Neural progenitor cell (in vitro differentiated cells): ENCODE measurements around the gene S100A5. TPM values are rescaled to one million over a fixed set of nuclear protein-coding genes. Genes with fewer than 3 reads are reported as not detected.
"Not testable (repeated sequence)": the region's sequence is repeated elsewhere in the genome, so short reads cannot be mapped to it uniquely, and the experiment has no call there.

Experiments used
- DNase-seq: peaks from one replicate; pipeline ENCODE4 v3.0.0-alpha.2; 2016; ENCODE audit warnings: low spot score
- H2AFZ ChIP-seq: fragments of 200-600 bp; sonication (generic); replicated peaks from 2 replicates; pipeline ENCODE4 v1.6.1; 2016; ENCODE audit warnings: antibody characterized with exemption
- H3F3A ChIP-seq: fragments of 200-600 bp; sonication (generic); 2 replicates; pipeline ENCODE4 v1.6.1; 2016; ENCODE audit warnings: antibody characterized with exemption, low read depth
- H3K27ac ChIP-seq: fragments of 200-600 bp; sonication (generic); 2 replicates; pipeline ENCODE4 v1.5.1; 2016; ENCODE audit warnings: mild to moderate bottlenecking
- H3K27me3 ChIP-seq: fragments of 200-600 bp; sonication (generic); 2 replicates; pipeline ENCODE4 v1.6.1; 2016; ENCODE audit warnings: mild to moderate bottlenecking, moderate library complexity
- H3K36me3 ChIP-seq: fragments of 200-600 bp; sonication (generic); 2 replicates; pipeline ENCODE4 v1.5.1; 2016
- H3K4me1 ChIP-seq: fragments of 200-600 bp; sonication (generic); 2 replicates; pipeline ENCODE4 v1.6.1; 2016; ENCODE audit warnings: mixed run types
- H3K4me2 ChIP-seq: fragments of 200-600 bp; sonication (generic); 2 replicates; pipeline ENCODE4 v1.6.1; 2016
- H3K4me3 ChIP-seq: fragments of 200-600 bp; sonication (generic); 2 replicates; pipeline ENCODE4 v1.5.1; 2016
- H3K79me2 ChIP-seq: fragments of 200-600 bp; sonication (generic); 2 replicates; pipeline ENCODE4 v1.6.1; 2016; ENCODE audit warnings: low read depth
- H3K9ac ChIP-seq: fragments of 200-600 bp; sonication (generic); 2 replicates; pipeline ENCODE4 v1.6.1; 2016
- H3K9me3 ChIP-seq: fragments of 200-600 bp; sonication (generic); 2 replicates; pipeline ENCODE4 v1.5.1; 2016; ENCODE audit warnings: low read depth
- H4K20me1 ChIP-seq: fragments of 200-600 bp; sonication (generic); 2 replicates; pipeline ENCODE4 v1.6.1; 2016; ENCODE audit warnings: low read depth
- H3K27ac Mint-ChIP-seq: 3 replicates; pipeline ENCODE4 v1.8.0; 2021; ENCODE audit warnings: mixed read lengths
- H3K27me3 Mint-ChIP-seq: 2 replicates; pipeline ENCODE4 v1.8.0; 2022; ENCODE audit warnings: low read depth, mild to moderate bottlenecking, inconsistent platforms, moderate library complexity, mixed read lengths; ENCODE audit not compliant: insufficient read depth
- H3K36me3 Mint-ChIP-seq: 3 replicates; pipeline ENCODE4 v1.8.0; 2021; ENCODE audit warnings: mixed read lengths
- H3K4me1 Mint-ChIP-seq: 3 replicates; pipeline ENCODE4 v1.8.0; 2021; ENCODE audit warnings: mixed read lengths
- H3K4me3 Mint-ChIP-seq: 3 replicates; pipeline ENCODE4 v1.8.0; 2021; ENCODE audit warnings: mild to moderate bottlenecking, moderate library complexity, mixed read lengths
- H3K9me3 Mint-ChIP-seq: 3 replicates; pipeline ENCODE4 v1.8.0; 2020; ENCODE audit warnings: mixed read lengths
- CTCF ChIP-seq: fragments of 200-600 bp; sonication (generic); IDR thresholded peaks from 2 replicates; pipeline ENCODE4 v1.5.1; 2017; ENCODE audit warnings: antibody characterized with exemption, mild to moderate bottlenecking
- EZH2 ChIP-seq: fragments of 200-600 bp; sonication (generic); IDR thresholded peaks from 2 replicates; pipeline ENCODE4 v1.6.1; 2017; ENCODE audit warnings: antibody characterized with exemption, mild to moderate bottlenecking, moderate library complexity
- EZH2phosphoT487 ChIP-seq: fragments of 200-600 bp; sonication (generic); IDR thresholded peaks from 2 replicates; pipeline ENCODE4 v1.6.1; 2017; ENCODE audit warnings: antibody characterized with exemption
- total RNA-seq: library from RNA; depleted of rRNA; stranded (reverse); fragments of >200 nt; gene quantifications from 2 replicates; pipeline ENCODE4 v1.2.3, GENCODE V29; 2015; ENCODE audit warnings: low replicate concordance

S100A5 gene
- total RNA-seq, 1 donor from 2014 or later: not detected

DNA sequence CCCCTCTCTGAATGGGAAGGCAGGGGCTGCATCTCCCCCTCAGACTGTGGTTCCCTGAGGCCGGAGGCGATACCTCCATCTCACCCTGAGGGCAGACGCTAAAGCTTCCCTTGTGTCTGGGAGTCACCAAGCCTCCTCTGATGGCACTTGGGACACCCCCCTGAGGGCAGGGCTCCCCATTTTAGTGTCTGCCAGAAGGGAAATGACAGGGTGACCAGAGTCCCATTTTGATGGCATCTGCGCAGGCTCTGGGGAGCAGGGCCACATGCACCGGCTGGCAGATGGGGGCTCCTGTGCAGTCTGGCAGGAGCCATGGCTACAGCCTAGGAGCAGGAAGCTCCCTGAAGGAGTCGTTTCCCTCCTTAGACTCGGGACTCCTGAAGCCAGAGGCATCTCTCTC lies 23.3 kb upstream of the S100A5 start:
- Histone ChIP-seq H3K27me3 (no peaks in the 10 kb centered on the region), H4K20me1 (no peaks in the 10 kb centered on the region), H3K27ac (no peak overlapping the region), H3K4me1 (peaks cover 17% of the 10 kb centered on the region), H3F3A (no peaks in the 10 kb centered on the region), H3K4me3 (no peak overlapping the region), H2AFZ (no peak overlapping the region), H3K36me3 (no peaks in the 10 kb centered on the region), H3K4me2 (no peak overlapping the region), H3K79me2 (no peaks in the 10 kb centered on the region), H3K9ac (no peak overlapping the region), H3K9me3 (no peaks in the 10 kb centered on the region)
- TF ChIP-seq CTCF (no peak), EZH2phosphoT487 (no peak), EZH2 (no peak)
- H3K4me1 Mint-ChIP-seq: peaks cover 34% of the 10 kb centered on the region
- H3K36me3 Mint-ChIP-seq: no peaks in the 10 kb centered on the region
- H3K4me3 Mint-ChIP-seq: no peak overlapping the region
- H3K9me3 Mint-ChIP-seq: no peaks in the 10 kb centered on the region
- H3K27ac Mint-ChIP-seq: no peak overlapping the region
- no peak for DNase-seq
- H3K27me3 Mint-ChIP-seq: peaks cover 13% of the 10 kb centered on the region

DNA sequence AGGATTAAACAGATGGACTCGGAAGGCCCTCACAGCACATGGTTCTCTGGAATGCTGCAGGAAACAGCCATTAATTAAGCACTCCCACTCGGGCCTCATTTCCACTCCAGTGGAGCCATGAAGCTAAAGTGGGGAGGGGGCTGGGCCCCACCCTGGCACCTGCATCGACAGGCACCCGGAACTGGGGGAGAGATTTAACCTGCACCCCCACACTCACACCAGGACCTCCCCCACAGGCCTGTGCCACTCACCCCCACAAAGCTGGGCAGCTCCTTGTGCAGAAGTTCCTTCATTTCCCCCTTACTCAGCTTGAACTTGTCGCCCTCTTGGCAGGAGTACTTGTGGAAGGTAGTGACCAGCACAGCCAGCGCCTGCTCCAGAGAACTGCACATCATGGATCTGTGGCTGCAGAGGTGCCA lies 22.8 kb upstream of the S100A5 start:
- Histone ChIP-seq H3K4me1 (peaks cover 17% of the 10 kb centered on the region), H3K9me3 (no peaks in the 10 kb centered on the region), H3K4me2 (no peak overlapping the region), H4K20me1 (no peaks in the 10 kb centered on the region), H2AFZ (no peak overlapping the region), H3K27me3 (no peaks in the 10 kb centered on the region), H3K27ac (no peak overlapping the region), H3K36me3 (no peaks in the 10 kb centered on the region), H3K9ac (no peak overlapping the region), H3F3A (no peaks in the 10 kb centered on the region), H3K4me3 (no peak overlapping the region), H3K79me2 (no peaks in the 10 kb centered on the region)
- Mint-ChIP-seq H3K27me3 (peaks cover 13% of the 10 kb centered on the region), H3K4me3 (no peak overlapping the region), H3K9me3 (no peaks in the 10 kb centered on the region), H3K36me3 (no peaks in the 10 kb centered on the region), H3K4me1 (peaks cover 30% of the 10 kb centered on the region), H3K27ac (peak overlapping the region; percentile 81)
- DNase-seq: no peak
- TF ChIP-seq EZH2 (no peak), EZH2phosphoT487 (no peak), CTCF (no peak)

GRCh38 chr1:153562021-153562420 lies 21.3 kb upstream of the S100A5 start:
- H3K27ac ChIP-seq, H3K4me3 ChIP-seq, H3K36me3 Mint-ChIP-seq, H3K4me1 ChIP-seq, H3K4me3 Mint-ChIP-seq, H3K9ac ChIP-seq, H3K4me2 ChIP-seq, H3K9me3 Mint-ChIP-seq, H3K9me3 ChIP-seq, DNase-seq, H2AFZ ChIP-seq, H3F3A ChIP-seq, H3K27me3 ChIP-seq, H4K20me1 ChIP-seq, H3K36me3 ChIP-seq, H3K79me2 ChIP-seq, H3K27ac Mint-ChIP-seq: not testable (repeated sequence)
- H3K27me3 Mint-ChIP-seq: peaks cover 10% of the 10 kb centered on the region
- H3K4me1 Mint-ChIP-seq: peaks cover 18% of the 10 kb centered on the region

- Histone ChIP-seq H3K9ac (no peak overlapping the region), H4K20me1 (no peaks in the 10 kb centered on the region), H3F3A (no peaks in the 10 kb centered on the region), H3K9me3 (no peaks in the 10 kb centered on the region), H3K27me3 (no peaks in the 10 kb centered on the region), H3K4me2 (no peak overlapping the region), H3K36me3 (no peaks in the 10 kb centered on the region), H3K79me2 (no peaks in the 10 kb centered on the region), H3K4me1 (peaks cover 3% of the 10 kb centered on the region), H3K27ac (no peak overlapping the region), H3K4me3 (no peak overlapping the region), H2AFZ (no peak overlapping the region)
- no peak for DNase-seq
- H3K27ac Mint-ChIP-seq: no peak overlapping the region
- H3K4me1 Mint-ChIP-seq: peaks cover 13% of the 10 kb centered on the region
- TF ChIP-seq CTCF (no peak), EZH2 (no peak), EZH2phosphoT487 (no peak)
- H3K36me3 Mint-ChIP-seq: no peaks in the 10 kb centered on the region
- H3K4me3 Mint-ChIP-seq: peak overlapping the region; percentile 46
- H3K9me3 Mint-ChIP-seq: no peaks in the 10 kb centered on the region
- peaks cover 10% of the 10 kb centered on the region for H3K27me3 Mint-ChIP-seq
Observed at GRCh38 chr1:153561466-153561985, 20.8 kb upstream of the S100A5 start.
